Kidney epithelial cell (primary cell): Measurements from ENCODE around the gene RNF130. TPM values are rescaled to one million over a fixed set of nuclear protein-coding genes. Genes with fewer than 3 reads are reported as not detected.
"Not testable (repeated sequence)": the region's sequence is repeated elsewhere in the genome, so short reads cannot be mapped to it uniquely, and the experiment has no call there.

Experiments used
- DNase-seq: peaks from one replicate; pipeline ENCODE4 v3.0.0-alpha.2; 2010; ENCODE audit warnings: low read depth
- H3K27me3 ChIP-seq: 2 replicates; pipeline ENCODE4 v1.6.0; 2011; ENCODE audit warnings: low read length; ENCODE audit not compliant: control insufficient read depth, insufficient read depth
- H3K36me3 ChIP-seq: 2 replicates; pipeline ENCODE4 v1.5.1; 2011; ENCODE audit warnings: low read length; ENCODE audit not compliant: control insufficient read depth, insufficient read depth
- H3K4me3 ChIP-seq: 2 replicates; pipeline ENCODE4 v1.5.1; 2011; ENCODE audit warnings: low read depth, mild to moderate bottlenecking, control low read depth, low read length
- total RNA-seq: library from RNA; depleted of rRNA; stranded (reverse); fragments of >200 nt; gene quantifications from 2 replicates; pipeline ENCODE4 v1.2.3, GENCODE V29; 2015
- TF ChIP-seq, protein P1 (sequence below): IDR thresholded peaks from 2 replicates; pipeline ENCODE4 v1.5.1; 2011; ENCODE audit warnings: mild to moderate bottlenecking, moderate library complexity, low read length, control low read depth, inconsistent platforms; ENCODE audit not compliant: insufficient read depth, poor library complexity, severe bottlenecking

RNF130 gene
- total RNA-seq, 1 donor from 2014 or later, result 42.0 TPM

DNA sequence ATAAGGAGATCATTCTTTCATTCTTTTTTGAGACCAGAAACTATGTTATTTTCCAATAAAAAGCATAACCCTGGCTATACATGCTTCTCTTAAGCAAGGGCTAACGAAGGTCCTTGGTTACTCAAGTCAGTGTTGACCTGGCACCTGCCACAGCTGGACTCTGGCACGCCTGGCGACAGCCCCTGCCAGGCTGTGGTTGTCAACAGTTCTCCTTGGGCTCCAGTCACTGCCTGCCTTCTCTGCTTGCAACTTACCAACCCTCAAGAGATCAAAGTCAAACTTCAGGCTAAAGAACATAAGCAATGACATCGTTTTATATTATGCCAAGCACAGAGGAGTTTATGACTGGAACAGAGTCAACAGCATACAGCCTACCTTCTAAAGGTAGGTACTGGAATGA is 102.4 kb downstream of the RNF130 start:
- Histone ChIP-seq H3K27me3 (no peaks in the 10 kb centered on the region), H3K4me3 (no peak overlapping the region), H3K36me3 (no peaks in the 10 kb centered on the region)
- no peak for DNase-seq
- TF ChIP-seq, protein P1, sequence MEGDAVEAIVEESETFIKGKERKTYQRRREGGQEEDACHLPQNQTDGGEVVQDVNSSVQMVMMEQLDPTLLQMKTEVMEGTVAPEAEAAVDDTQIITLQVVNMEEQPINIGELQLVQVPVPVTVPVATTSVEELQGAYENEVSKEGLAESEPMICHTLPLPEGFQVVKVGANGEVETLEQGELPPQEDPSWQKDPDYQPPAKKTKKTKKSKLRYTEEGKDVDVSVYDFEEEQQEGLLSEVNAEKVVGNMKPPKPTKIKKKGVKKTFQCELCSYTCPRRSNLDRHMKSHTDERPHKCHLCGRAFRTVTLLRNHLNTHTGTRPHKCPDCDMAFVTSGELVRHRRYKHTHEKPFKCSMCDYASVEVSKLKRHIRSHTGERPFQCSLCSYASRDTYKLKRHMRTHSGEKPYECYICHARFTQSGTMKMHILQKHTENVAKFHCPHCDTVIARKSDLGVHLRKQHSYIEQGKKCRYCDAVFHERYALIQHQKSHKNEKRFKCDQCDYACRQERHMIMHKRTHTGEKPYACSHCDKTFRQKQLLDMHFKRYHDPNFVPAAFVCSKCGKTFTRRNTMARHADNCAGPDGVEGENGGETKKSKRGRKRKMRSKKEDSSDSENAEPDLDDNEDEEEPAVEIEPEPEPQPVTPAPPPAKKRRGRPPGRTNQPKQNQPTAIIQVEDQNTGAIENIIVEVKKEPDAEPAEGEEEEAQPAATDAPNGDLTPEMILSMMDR, result no peak

DNA sequence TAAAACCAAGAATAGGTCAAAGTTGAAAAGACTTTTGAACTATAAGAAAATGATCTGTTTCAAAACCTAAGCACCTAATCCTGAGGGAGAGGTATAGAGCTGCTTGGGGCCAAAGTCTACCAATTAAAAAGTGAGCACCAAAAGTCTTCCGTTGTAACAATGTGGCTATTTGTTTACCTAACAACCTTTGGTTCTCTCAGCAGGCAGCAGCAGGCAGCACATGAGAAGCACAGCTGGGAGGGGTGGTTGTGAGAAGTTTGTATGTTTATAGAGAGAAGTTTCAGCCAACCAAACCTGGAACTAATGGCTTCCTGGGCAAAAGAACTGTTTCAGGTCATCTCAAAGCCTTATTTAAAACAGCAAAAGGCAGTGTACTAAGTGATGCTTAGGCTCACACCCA is 104.1 kb downstream of the RNF130 start:
- no peaks in the 10 kb centered on the region for H3K36me3 ChIP-seq
- no peak for DNase-seq
- TF ChIP-seq, protein P1, result no peak
- H3K27me3 ChIP-seq, result no peaks in the 10 kb centered on the region
- H3K4me3 ChIP-seq, result no peak overlapping the region

DNA sequence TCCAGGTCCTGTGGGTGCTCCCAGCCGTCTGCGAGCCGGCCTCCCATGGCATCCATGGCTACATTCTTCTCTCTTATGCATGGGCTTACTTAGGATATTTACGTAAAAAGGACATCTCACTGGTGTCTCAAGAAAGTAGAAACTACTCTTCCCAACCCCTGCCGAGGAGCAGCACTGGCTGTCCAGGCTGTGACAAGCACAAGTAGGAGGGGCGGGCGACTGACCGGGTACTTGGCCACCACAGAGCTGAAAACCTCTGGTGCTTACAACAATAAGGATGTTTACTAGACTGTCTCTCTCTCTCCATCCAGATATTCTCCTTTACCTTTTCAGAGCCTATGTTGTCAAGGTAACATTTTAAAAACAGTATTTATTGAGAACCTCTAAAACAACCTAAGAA is 107.5 kb downstream of the RNF130 start:
- TF ChIP-seq, protein P1, result no peak
- no peaks in the 10 kb centered on the region for H3K27me3 ChIP-seq
- H3K4me3 ChIP-seq, result no peak overlapping the region
- no peak for DNase-seq
- no peaks in the 10 kb centered on the region for H3K36me3 ChIP-seq

DNA sequence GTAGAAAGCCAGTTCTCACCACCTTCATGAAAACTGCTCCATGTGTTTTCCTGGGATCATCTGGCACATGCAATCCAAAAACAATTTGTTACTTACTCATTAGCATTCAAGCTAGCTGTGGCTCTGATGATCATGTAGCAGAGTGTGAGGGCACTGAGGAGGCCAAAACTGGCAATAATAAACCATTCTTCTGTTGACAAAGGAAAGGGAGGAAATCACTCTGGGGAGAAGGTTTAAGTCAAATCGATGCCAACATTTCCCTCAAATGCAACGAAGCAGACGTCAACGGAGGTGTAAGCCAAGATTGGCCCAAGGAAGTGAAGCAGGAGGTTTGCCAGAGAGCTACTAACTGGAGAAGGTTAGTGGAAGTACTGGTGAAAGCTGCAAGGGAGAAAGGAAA is 108.2 kb downstream of the RNF130 start:
- Histone ChIP-seq H3K36me3 (no peaks in the 10 kb centered on the region), H3K27me3 (no peaks in the 10 kb centered on the region), H3K4me3 (no peak overlapping the region)
- DNase-seq, result no peak
- TF ChIP-seq, protein P1, result no peak

DNA sequence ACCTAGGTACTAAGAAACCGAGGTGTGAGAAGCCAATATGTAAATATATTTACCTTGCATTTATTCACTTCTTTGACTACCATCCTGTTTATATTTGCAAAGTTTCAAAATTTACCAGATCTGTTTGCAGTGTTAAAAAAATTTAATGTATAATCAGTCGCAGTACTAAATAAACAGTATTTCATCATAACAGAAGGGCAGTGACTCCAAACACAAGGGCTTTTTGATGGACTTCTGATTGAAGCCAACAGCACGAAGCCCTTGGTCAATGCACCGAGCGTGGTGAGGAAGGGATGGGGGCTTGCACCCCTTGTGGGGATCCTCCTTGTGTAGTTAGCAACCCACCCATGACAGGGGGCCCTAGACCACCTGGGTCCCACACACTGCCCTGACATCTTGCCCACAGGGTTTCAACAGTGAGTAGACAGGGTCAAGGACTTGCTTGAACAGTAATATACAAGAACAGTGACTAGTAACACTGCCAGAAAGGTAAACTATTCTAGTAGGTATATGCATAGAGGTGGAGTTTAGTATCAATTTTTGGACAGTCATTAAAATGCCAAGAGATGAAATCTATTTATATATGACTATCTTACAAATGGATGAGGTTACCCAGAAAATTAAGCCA is 111.2 kb downstream of the RNF130 start:
- no peaks in the 10 kb centered on the region for H3K27me3 ChIP-seq
- TF ChIP-seq, protein P1, result no peak
- peaks cover 2% of the 10 kb centered on the region for H3K36me3 ChIP-seq

DNA sequence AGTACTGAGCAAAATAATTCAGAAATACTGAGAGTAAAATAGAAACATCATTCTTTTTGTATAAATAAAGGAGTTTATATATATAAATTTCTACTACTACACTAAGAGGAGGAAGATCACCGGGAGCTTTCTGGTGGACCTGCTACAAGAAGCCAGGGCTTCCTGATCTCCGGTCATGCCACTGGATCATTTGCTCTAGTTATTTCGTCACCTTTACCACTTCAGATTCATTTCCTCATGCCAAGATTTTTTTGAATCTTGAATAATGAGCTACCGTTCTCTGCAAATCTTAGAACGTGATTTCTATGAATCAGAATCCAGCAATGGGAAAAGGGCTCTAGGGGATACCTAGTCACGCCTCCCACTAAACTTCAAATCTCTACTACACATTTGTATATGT is 111.9 kb downstream of the RNF130 start:
- Histone ChIP-seq H3K27me3 (no peaks in the 10 kb centered on the region), H3K4me3 (no peak overlapping the region), H3K36me3 (peaks cover 2% of the 10 kb centered on the region)
- TF ChIP-seq, protein P1, result no peak
- no peak for DNase-seq

More for the DNA sequence above, 111.2 kb downstream of the RNF130 start:
- no peak overlapping the region for H3K4me3 ChIP-seq
- DNase-seq, result no peak

DNA sequence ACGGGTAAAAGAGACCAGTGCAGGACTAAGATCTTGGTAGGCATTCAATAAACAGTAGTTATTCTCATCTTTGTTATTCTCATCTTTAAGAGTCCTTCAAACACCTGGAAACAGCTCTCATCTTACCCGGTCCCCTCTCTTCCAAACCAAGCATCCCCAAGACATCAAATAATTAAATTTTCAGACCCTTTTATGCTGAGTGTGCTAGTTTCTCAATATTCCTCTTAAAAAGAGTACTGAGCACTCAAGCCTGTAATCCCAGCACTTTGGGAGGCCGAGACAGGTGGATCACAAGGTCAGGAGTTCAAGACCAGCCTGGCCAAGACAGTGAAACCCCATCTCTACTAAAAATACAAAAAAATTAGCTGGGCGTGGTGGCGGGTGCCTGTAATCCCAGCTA is 112.4 kb downstream of the RNF130 start:
- not testable (repeated sequence) for H3K27me3 ChIP-seq, H3K4me3 ChIP-seq, DNase-seq, H3K36me3 ChIP-seq
